HG03558 (cell line): ENCODE data around the gene DHRS3.

Source experiments
- ATAC-seq: cut with Tn5 transposase; IDR thresholded peaks from one replicate; pipeline ENCODE4 v1.9.1; 2021; ENCODE audit warnings: moderate number of reproducible peaks; ENCODE audit not compliant: unreplicated experiment; ENCODE audit errors: extremely low read depth

DHRS3 gene

GRCh38 chr1:12600880-12601633 is 17.0 kb downstream of the DHRS3 start:
- no peak for ATAC-seq

GRCh38 chr1:12600335-12600734 is 17.7 kb downstream of the DHRS3 start:
- no peak for ATAC-seq

- ATAC-seq = no peak
Observed at GRCh38 chr1:12599657-12600056, 18.4 kb downstream of the DHRS3 start.

DNA sequence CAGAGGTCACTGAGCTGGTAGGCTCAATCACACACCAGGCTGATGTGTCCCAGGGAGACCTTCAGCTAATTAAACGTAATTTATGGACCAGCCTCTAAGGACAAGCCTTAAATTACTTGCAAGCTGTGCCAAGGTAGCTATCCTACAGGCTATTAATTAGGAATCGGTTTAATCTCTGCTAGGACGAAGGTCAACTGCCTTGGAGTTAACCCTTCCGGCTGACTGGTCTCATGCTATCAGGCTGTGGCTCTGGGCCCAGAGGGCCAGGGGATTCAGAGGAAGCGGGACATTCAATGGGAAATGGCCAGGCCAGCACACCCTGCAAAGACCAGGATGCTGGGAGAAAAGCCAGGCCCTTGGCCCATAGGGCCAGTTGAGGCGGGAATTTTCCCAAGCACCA is 19.0 kb downstream of the DHRS3 start:
- ATAC-seq = no peak

DNA sequence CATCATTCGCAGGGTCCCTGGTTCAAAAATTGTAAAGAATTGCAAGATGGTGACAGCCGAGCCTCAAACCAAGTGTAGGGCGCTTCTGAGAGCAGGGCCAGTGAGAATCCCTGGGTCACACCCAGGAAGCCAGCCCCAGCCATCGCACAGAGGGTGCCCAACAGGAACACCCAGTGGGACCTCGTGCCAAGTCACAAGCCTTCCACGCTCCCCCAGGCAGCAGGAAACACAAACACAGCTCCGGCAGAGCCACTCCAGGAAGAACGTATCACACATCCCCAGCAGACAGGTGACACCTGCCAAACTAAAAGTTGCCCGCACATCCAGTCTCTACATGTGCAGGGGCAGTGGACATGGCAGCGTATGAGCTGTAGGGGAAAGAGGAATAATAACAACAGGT is 20.2 kb downstream of the DHRS3 start:
- no peak for ATAC-seq

DNA sequence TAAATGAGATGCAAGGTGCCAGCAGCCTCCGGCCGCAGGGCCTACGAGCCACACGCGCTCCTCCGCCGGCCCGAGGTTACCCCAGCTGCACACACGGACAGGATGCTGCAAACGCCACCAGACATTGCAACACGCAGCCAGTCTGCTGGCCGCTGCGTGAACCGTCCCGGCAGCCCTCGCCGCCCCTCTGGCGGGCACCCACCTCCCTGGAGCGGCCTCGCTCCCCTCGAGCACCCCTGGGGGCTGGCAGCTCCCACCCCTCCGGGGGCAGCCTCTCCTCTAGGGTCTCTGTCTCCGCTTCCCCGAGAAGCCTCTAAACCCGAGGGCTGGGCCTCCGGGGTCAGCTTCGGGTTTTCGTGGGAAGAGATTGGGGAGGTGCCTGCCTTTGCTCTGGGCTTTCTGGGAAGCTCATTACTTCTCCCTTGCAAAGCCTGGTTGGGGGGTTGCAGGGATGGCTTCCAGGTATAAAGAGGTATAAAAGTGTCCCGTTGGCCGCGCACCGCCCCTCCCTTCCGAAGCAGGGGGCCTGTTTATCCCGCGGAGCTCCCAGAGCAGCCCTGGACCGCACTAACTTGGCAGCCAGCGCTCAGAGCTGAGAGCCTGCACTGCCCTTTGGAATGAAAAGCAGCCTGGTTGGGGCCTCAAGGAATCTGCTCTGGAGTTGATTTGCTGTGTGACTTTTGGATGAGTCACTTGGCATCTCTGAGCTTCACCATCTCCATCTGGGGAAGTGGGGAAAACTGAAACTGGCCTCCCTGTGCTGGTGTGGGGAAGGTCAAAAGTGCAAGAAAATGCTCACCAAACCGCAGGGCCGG is 21.8 kb downstream of the DHRS3 start:
- ATAC-seq = no peak

GRCh38 chr1:12595757-12596006 is 22.3 kb downstream of the DHRS3 start:
- ATAC-seq = no peak

GRCh38 chr1:12594966-12595756 is 22.8 kb downstream of the DHRS3 start:
- ATAC-seq = no peak

GRCh38 chr1:12594490-12594889 is 23.5 kb downstream of the DHRS3 start:
- ATAC-seq = no peak

DNA sequence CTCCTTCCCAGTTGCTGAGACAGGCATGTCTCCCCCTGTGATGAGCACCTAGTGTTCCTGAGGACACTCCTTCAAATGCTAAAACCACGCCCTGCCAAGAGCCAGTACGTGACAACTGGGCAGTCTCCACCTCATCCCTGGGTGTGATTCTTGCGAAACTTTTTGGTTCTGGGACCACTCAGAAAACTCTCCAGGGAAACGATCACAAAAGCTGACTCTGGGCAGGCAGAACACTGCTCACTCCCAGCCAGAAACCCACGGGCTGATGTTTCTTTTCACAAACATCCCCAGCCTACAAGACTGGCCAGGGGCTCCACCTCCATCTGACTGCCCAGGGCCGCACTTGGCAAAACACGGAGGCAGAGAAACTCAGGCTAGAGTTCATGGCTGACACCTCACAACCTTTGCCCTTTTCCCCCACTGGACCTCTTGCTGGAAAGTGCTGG is 24.4 kb downstream of the DHRS3 start:
- no peak for ATAC-seq

DNA sequence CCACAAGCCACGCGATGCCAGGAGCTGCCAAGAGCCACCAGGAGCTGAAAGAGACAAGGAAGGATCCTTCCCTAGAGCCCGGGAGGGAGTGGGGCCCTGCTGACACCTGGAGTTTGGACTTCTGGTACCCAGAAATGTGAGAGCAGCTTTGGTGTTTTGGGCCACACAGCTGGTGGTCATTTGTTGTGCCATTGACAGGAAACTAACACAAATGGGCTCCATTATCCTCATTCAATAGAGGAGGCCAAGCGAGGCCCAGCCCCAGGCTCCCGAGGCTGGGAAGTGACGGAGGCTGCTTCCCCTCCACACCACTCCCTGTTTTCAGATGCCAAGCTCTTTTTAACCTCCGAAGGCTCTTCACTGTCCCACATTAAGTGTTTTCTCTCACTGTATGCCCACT is 25.5 kb downstream of the DHRS3 start:
- ATAC-seq = no peak

- no peak for ATAC-seq
Observed at GRCh38 chr1:12591267-12591938, 26.6 kb downstream of the DHRS3 start.

DNA sequence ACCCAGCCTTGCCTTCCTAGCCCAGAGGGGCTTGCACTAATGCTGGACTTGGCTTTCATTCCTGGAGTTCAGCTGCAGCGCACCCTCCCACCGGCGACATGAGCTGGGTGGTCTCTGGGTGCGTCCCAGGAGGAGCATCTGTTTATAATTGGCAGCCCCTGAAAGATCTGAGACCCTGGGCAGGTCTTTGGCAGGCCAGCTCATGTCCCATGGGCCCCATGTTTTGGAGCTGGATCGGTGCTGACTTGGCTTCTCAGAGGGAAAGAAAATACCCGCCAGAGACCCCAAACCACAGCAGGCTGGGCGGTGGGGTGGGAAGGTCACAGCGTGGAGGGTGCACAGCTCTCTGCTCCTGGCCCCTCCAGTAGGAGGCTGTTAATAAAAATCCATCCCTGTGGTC is 29.3 kb downstream of the DHRS3 start:
- no peak for ATAC-seq

- ATAC-seq = no peak
Observed at GRCh38 chr1:12587981-12588640, 29.9 kb downstream of the DHRS3 start.

DNA sequence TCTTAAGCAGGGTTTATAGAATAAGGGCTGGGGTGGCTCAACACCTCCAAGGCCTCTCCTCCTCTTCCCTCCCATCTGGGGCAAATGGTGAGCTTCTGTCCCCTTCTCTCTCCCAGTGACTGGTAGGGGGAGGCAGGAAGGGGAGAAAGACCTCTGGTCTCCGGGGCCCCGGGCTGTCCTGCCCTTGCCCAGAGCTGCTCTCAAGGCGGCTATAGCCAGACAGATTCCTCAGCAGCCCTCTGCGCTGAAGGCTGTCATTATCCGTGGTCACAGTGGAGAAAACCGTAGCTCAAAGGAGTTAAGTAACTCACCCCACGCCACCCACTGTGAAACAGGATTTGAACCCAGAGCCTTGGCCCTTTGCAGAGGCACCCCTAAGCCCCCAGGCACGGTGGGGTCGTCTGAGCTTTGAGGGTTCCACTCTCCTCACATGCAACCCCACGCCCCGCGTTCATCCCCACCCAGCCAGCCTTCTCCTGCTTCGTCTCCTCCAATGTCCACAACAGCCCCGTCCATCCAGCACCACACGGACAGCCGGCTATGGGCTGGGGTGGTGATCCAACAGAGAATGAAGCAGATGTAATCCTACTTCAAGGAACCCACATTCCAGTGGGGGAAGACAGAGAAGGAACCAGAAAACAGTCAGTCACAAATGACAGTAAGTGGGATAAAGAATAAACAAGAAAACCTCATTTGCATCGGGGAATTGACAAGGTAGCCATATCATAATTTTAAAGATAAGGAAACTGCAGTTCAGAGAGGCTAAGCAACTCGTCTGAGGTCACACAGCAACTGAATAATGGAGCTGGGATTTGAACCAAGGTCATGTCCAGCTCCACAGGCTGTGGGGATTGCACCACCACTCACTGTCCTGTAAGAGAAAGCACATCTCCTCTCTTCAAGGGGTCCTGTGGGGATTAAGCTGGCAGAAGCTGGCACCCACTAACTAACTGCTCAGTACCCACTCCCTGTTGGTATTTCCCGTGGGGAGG is 31.8 kb downstream of the DHRS3 start:
- no peak for ATAC-seq

DNA sequence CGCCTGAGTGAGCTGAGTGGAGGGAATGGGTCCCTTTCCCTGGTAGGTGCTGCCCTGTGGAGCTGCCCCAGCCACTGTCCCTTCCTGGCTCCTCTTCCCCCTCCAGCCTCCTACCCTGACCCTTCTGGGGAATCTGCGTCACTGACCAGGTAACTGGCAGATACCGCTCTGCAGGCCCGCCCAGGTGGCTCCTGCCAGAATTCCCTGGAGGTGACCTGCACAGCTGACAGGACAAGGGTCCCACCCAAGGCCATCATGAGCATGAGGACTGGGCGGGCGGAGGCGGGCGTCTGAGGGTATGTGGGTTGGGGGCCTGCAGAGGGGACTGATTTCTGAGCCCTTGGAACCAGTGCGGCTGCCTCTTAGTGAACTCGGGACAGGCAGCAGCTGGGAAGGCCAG is 32.5 kb downstream of the DHRS3 start:
- ATAC-seq = no peak

GRCh38 chr1:12584900-12585525 is 33.0 kb downstream of the DHRS3 start:
- no peak for ATAC-seq

- ATAC-seq = no peak
Observed at GRCh38 chr1:12583484-12583883, 34.5 kb downstream of the DHRS3 start.
